ENCODE measurements around the gene SLC41A3. TPM values are rescaled to one million over a fixed set of nuclear protein-coding genes. Genes with fewer than 3 reads are reported as not detected.
"Not testable (repeated sequence)": the region's sequence is repeated elsewhere in the genome, so short reads cannot be mapped to it uniquely, and the experiment has no call there.

The SLC41A3 gene
- total RNA-seq, 1 donor from 2014 or later = 53.4 TPM

- DNase-seq (ENCODE audit: low spot score in 2 of 2) = no peak
- FAIRE-seq = no peak
Observed at GRCh38 chr3:126013751-126014156, 70.2 kb downstream of the SLC41A3 start.

- FAIRE-seq (no peak), DNase-seq (ENCODE audit: low spot score in 2 of 2) (no peak)
Observed at GRCh38 chr3:126009181-126009580, 74.7 kb downstream of the SLC41A3 start.

GRCh38 chr3:126008219-126008618 is 75.7 kb downstream of the SLC41A3 start:
- DNase-seq (ENCODE audit: low spot score in 2 of 2) (no peak), FAIRE-seq (no peak)

- DNase-seq (ENCODE audit: low spot score in 2 of 2) (no peak), FAIRE-seq (no peak)
Observed at GRCh38 chr3:126005951-126006350, 78.0 kb downstream of the SLC41A3 start.

- no peak for DNase-seq (ENCODE audit: low spot score in 2 of 2)
- FAIRE-seq = no peak
Observed at GRCh38 chr3:126004692-126005091, 79.2 kb downstream of the SLC41A3 start.

GRCh38 chr3:126004217-126004616 is 79.7 kb downstream of the SLC41A3 start:
- FAIRE-seq (no peak), DNase-seq (ENCODE audit: low spot score in 2 of 2) (no peak)

GRCh38 chr3:126003447-126004190 is 80.3 kb downstream of the SLC41A3 start:
- DNase-seq (ENCODE audit: low spot score in 2 of 2) (no peak), FAIRE-seq (no peak)

GRCh38 chr3:126002189-126002588 is 81.7 kb downstream of the SLC41A3 start:
- FAIRE-seq (no peak), DNase-seq (ENCODE audit: low spot score in 2 of 2) (no peak)

GRCh38 chr3:125996751-125997150 is 87.2 kb downstream of the SLC41A3 start:
- DNase-seq (ENCODE audit: low spot score in 2 of 2); FAIRE-seq: not testable (repeated sequence)

- DNase-seq (ENCODE audit: low spot score in 2 of 2) (peak; percentile 28 to 57), FAIRE-seq (no peak)
Observed at GRCh38 chr3:125990253-125990970, 93.5 kb downstream of the SLC41A3 start.

GRCh38 chr3:125984951-125985350 is 99.0 kb downstream of the SLC41A3 start:
- not testable (repeated sequence) for DNase-seq (ENCODE audit: low spot score in 2 of 2); FAIRE-seq

GRCh38 chr3:125977104-125977503 is 106.8 kb downstream of the SLC41A3 start:
- FAIRE-seq; DNase-seq (ENCODE audit: low spot score in 2 of 2): not testable (repeated sequence)

- not testable (repeated sequence) for FAIRE-seq; DNase-seq (ENCODE audit: low spot score in 2 of 2)
Observed at GRCh38 chr3:125976003-125976390, 107.9 kb downstream of the SLC41A3 start.

- not testable (repeated sequence) for DNase-seq (ENCODE audit: low spot score in 2 of 2); FAIRE-seq
Observed at GRCh38 chr3:125975245-125976002, 108.5 kb downstream of the SLC41A3 start.

- not testable (repeated sequence) for DNase-seq (ENCODE audit: low spot score in 2 of 2)
Observed at GRCh38 chr3:125971997-125972944, 111.7 kb downstream of the SLC41A3 start.

GRCh38 chr3:125968701-125969592 is 115.0 kb downstream of the SLC41A3 start, which contains the start of gene ROPN1B:
TSS of gene ROPN1B (plus strand) at chr3:125969178. CDS start at chr3:125972055, 2,877 bp downstream.
- FAIRE-seq; DNase-seq (ENCODE audit: low spot score in 2 of 2): not testable (repeated sequence)

More at GRCh38 chr3:125971997-125972944, 111.7 kb downstream of the SLC41A3 start:
- FAIRE-seq = not testable (repeated sequence)

- FAIRE-seq; DNase-seq (ENCODE audit: low spot score in 2 of 2): not testable (repeated sequence)
Observed at GRCh38 chr3:125968121-125968520, 115.8 kb downstream of the SLC41A3 start.

GRCh38 chr3:125967156-125967555 is 116.8 kb downstream of the SLC41A3 start:
- DNase-seq (ENCODE audit: low spot score in 2 of 2) = no peak
- no peak for FAIRE-seq

Measured in frontal cortex (tissue), 4 donors.